ENCODE measurements around the gene NIPBL.
"Not testable (repeated sequence)": the region's sequence is repeated elsewhere in the genome, so short reads cannot be mapped to it uniquely, and the experiment has no call there.

The NIPBL gene

GRCh38 chr5:37090123-37090726, 213.7 kb downstream of the NIPBL start:
- no peak for DNase-seq (ENCODE audit: low read depth in 2 of 2)

GRCh38 chr5:37090781-37091180, 214.2 kb downstream of the NIPBL start:
- no peak for DNase-seq (ENCODE audit: low read depth in 2 of 2)

DNA sequence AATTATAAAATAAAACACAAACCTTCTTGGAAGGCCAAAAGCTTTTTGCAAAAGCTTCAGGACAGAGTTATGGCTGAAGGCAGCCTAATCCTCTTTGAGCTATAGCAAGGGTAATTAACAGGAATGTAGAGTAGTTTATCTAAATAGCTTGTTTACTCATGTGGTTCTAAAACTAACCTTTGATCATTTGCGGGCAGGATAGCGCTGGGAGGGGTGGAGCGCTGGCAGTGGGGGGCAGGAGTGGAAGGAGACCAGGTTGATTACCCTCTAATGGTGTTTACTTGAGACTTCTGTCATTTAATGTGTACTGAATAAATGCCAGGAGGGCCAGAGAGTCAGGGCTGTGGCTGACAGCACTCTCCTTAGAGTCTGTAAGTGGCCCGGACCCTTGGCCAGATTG, 217.2 kb downstream of the NIPBL start:
- not testable (repeated sequence) for DNase-seq (ENCODE audit: low read depth in 2 of 2)

GRCh38 chr5:37099267-37099666, 222.7 kb downstream of the NIPBL start:
- not testable (repeated sequence) for DNase-seq (ENCODE audit: low read depth in 2 of 2)

DNA sequence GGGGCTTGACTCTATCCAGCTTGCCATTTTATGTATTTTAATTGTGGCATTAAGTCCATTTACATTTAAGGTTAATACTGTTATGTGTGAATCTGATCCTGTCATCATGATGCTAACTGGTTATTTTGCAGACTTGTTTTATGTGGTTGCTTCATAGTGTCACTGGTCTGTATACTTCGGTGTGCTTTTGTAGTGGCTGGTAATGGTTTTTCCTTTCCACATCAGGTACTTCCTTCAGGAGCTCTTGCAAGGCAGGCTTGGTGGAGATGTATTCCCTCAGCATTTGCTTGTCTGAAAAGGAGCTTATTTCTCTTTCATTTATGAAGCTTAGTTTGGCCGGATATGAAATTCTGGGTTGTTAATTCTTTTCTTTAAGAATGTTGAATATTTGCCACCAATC, 226.7 kb downstream of the NIPBL start:
- DNase-seq (ENCODE audit: low read depth in 2 of 2) = no peak

DNA sequence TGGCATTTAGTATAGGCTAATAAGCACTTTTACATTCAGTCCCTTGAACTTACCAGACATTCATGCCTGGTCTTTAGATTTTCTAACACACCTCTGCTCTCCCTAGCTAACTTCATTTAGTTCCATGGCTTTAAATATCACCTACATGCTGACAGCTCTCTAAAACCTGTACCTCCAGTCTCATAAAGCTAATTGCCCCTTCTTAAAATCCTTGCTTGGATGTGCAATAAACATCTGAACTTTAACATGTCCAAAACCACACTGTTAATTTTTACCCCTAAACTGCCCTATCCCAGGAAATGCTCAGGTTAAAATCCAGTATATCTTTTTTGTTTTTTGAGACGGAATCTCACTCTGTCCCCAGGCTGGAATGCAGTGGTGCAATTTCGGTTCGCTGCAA, 232.8 kb downstream of the NIPBL start:
- no peak for DNase-seq (ENCODE audit: low read depth in 2 of 2)

GRCh38 chr5:37110135-37110534, 233.6 kb downstream of the NIPBL start:
- DNase-seq (ENCODE audit: low read depth in 2 of 2) = no peak

GRCh38 chr5:37111426-37112382, 235.1 kb downstream of the NIPBL start:
- DNase-seq (ENCODE audit: low read depth in 2 of 2) = no peak

- DNase-seq (ENCODE audit: low read depth in 2 of 2) = no peak
These were observed 235.9 kb downstream of the NIPBL start for GRCh38 chr5:37112383-37112991.

All from fibroblast of skin of left quadriceps (primary cell).